OCI-LY1 (cell line): Measurements from ENCODE around the gene ASPA.

Experiments used
- EZH2 ChIP-seq: fragments of 200-600 bp; sonication (generic), shearing (Covaris generic); IDR thresholded peaks from 2 replicates; pipeline ENCODE4 v1.8.0; 2017; ENCODE audit warnings: borderline replicate concordance, mixed run types, mild to moderate bottlenecking, antibody characterized with exemption, low read length, moderate library complexity, mixed read lengths
- TF ChIP-seq, protein P1 (sequence below): fragments of 200-600 bp; sonication (generic), shearing (Covaris generic); IDR thresholded peaks from 2 replicates; pipeline ENCODE4 v1.5.1; 2017; ENCODE audit warnings: mild to moderate bottlenecking, antibody characterized with exemption, low read length, moderate library complexity, mixed read lengths

- TF ChIP-seq, protein P1, sequence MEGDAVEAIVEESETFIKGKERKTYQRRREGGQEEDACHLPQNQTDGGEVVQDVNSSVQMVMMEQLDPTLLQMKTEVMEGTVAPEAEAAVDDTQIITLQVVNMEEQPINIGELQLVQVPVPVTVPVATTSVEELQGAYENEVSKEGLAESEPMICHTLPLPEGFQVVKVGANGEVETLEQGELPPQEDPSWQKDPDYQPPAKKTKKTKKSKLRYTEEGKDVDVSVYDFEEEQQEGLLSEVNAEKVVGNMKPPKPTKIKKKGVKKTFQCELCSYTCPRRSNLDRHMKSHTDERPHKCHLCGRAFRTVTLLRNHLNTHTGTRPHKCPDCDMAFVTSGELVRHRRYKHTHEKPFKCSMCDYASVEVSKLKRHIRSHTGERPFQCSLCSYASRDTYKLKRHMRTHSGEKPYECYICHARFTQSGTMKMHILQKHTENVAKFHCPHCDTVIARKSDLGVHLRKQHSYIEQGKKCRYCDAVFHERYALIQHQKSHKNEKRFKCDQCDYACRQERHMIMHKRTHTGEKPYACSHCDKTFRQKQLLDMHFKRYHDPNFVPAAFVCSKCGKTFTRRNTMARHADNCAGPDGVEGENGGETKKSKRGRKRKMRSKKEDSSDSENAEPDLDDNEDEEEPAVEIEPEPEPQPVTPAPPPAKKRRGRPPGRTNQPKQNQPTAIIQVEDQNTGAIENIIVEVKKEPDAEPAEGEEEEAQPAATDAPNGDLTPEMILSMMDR, result no peak
- no peak for TF ChIP-seq EZH2
Measured at GRCh38 chr17:3552916-3553315, 77.1 kb downstream of the ASPA start.
